Spleen (tissue), 11 donors: ENCODE measurements around the gene RAI14. TPM values are rescaled to one million over a fixed set of nuclear protein-coding genes. Genes with fewer than 3 reads are reported as not detected.

Experiments used
- DNase-seq: peaks from one replicate; pipeline ENCODE4 v3.0.0-alpha.2; 2020
- H3K27ac ChIP-seq, 8 donors: fragments of 200-600 bp; sonication (generic) in 7 of 8; 1 replicate in 4 of 8; 2 replicates in 4 of 8; pipeline versions ENCODE4 v1.5.0 to v1.8.0; 2016 to 2021; ENCODE audit warnings: inconsistent platforms in 4 of 8, mild to moderate bottlenecking in 4 of 8, moderate library complexity in 1 of 8
- H3K27me3 ChIP-seq, 7 donors: fragments of 200-600 bp; sonication (generic) in 6 of 7; replicated peaks in 1 of 7; 1 replicate in 4 of 7; 2 replicates in 3 of 7; pipeline versions ENCODE4 v1.5.0 to v1.8.0; 2016 to 2021; ENCODE audit warnings: inconsistent platforms in 3 of 7, mild to moderate bottlenecking in 1 of 7
- H3K36me3 ChIP-seq, 6 donors: fragments of 200-600 bp; sonication (generic) in 5 of 6; 1 replicate in 4 of 6; 2 replicates in 2 of 6; pipeline versions ENCODE4 v1.5.0 to v1.8.0; 2016 to 2021; ENCODE audit warnings: inconsistent platforms in 2 of 6
- H3K4me1 ChIP-seq, 6 donors: fragments of 200-600 bp; sonication (generic) in 5 of 6; 1 replicate in 3 of 6; 2 replicates in 3 of 6; pipeline versions ENCODE4 v1.5.0 to v1.8.0; 2016 to 2021; ENCODE audit warnings: inconsistent platforms in 3 of 6
- H3K4me3 ChIP-seq, 8 donors: fragments of 200-600 bp; sonication (generic) in 7 of 8; 1 replicate in 4 of 8; 2 replicates in 4 of 8; pipeline versions ENCODE4 v1.5.0 to v1.8.0; 2016 to 2021; ENCODE audit warnings: inconsistent platforms in 4 of 8, mild to moderate bottlenecking in 4 of 8, moderate library complexity in 2 of 8
- H3K9me3 ChIP-seq, 8 donors: fragments of 200-600 bp; sonication (generic) in 7 of 8; 1 replicate in 4 of 8; 2 replicates in 4 of 8; pipeline versions ENCODE4 v1.5.0 to v1.8.0; 2016 to 2021; ENCODE audit warnings: inconsistent platforms in 4 of 8
- CTCF ChIP-seq, 11 experiments: fragments of 200-600 bp in 7 of 11; fragments of 450-650 bp in 4 of 11; sonication (generic) in 4 of 11; IDR thresholded peaks in 8 of 11; conservative IDR thresholded peaks in 3 of 11; 1 replicate in 7 of 11; 2 replicates in 4 of 11; pipeline versions ENCODE4 v1.4.0 to v1.8.0; 2016 to 2021; ENCODE audit warnings: antibody characterized with exemption in 11 of 11, inconsistent platforms in 4 of 11, mild to moderate bottlenecking in 1 of 11
- POLR2A ChIP-seq, 3 donors: fragments of 450-650 bp; IDR thresholded peaks; one replicate each; pipeline ENCODE4 v1.5.1; 2017; ENCODE audit warnings: antibody characterized with exemption in 3 of 3, mild to moderate bottlenecking in 1 of 3
- POLR2AphosphoS5 ChIP-seq, 3 donors: sonication (generic); formaldehyde crosslinking; IDR thresholded peaks; one replicate each; pipeline ENCODE4 v1.5.1; 2017; ENCODE audit warnings: antibody characterized with exemption in 3 of 3
- WGBS, 5 donors: extraction: QIAGEN DNeasy Blood & Tissue Kit in 3 of 5; methylation state at CpG; one replicate each; pipeline versions ENCODE4 v1.1.5 to v1.1.7; 2013 to 2018; 5-methylcytosine and 5-hydroxymethylcytosine counted together
- intact Hi-C: fragments of 100-400 bp; cut with DNase I; formaldehyde crosslinking; loops from one replicate; pipeline ENCODE4 v1.15.0; 2023; ENCODE audit warnings: low total_unique reads
- polyA plus RNA-seq, 3 donors: library from polyadenylated mRNA; stranded (reverse); fragments of 200-250 nt; gene quantifications; one replicate each; pipeline ENCODE4 v1.2.1, GENCODE V29; 2013
- total RNA-seq, 7 donors: library from RNA; depleted of rRNA in 3 of 7; stranded (reverse); fragments of >200 nt in 3 of 7; fragmentation: NEBNext Ultra II Directional in 4 of 7; extraction: Animal tissue kit (Norgen Biotek cat#: 25700) in 4 of 7; gene quantifications; one replicate each; pipeline versions ENCODE4 v1.1.0 to v1.2.1, GENCODE V29; 2016 to 2021
- donor health status: healthy with polysubstance abuse.
- donor health status: DM: no; HTN: no; CAD: no; lungs with moderate emphysema.
- donor health status: DM: no; HTN: no; CAD: no.
- donor health status: Bipolar disorder and iron deficiency.
- donor health status: healthy.
- donor health status: DM: no; HTN: no; CAD: no.
- donor health status: DM: yes; HTN: yes; CAD: no.

Gene RAI14
- total and polyA plus RNA-seq, 10 donors, result 14.2 to 217 (median 116) TPM

GRCh38 chr5:34667705-34668104 is 11.6 kb downstream of the RAI14 start:
- H3K36me3 ChIP-seq, result peaks cover 0 to 10% (median 0%) of the 10 kb centered on the region in 6 donors
- no peak for DNase-seq
- WGBS, 5 donors, result 66 to 82% (median 78%) methylated on average over 5 of the region's 5 CpGs
- no peak overlapping the region for H3K4me3 ChIP-seq
- TF ChIP-seq POLR2AphosphoS5 (IDR thresholded peaks at IDR 0.05), result no peak
- TF ChIP-seq POLR2A (IDR thresholded peaks at IDR 0.05), result no peak
- no peak for TF ChIP-seq CTCF (IDR thresholded peaks at IDR 0.05 in 8 of 11, conservative IDR thresholded peaks at IDR 0.05 in 3 of 11)
- H3K4me1 ChIP-seq, result peaks cover 0 to 26% (median 10%) of the 10 kb centered on the region in 6 donors
- peaks cover 0 to 5% (median 0%) of the 10 kb centered on the region in 8 donors for H3K9me3 ChIP-seq
- no peaks in the 10 kb centered on the region for H3K27me3 ChIP-seq
- peak overlapping the region in 1 of 8 donors; percentile 33 for H3K27ac ChIP-seq
- intact Hi-C loops, result no loop called here

- no peak for TF ChIP-seq POLR2AphosphoS5 (IDR thresholded peaks at IDR 0.05)
- Histone ChIP-seq H3K27me3 (no peaks in the 10 kb centered on the region), H3K4me1 (peaks cover 0 to 35% (median 15%) of the 10 kb centered on the region in 6 donors), H3K27ac (no peak overlapping the region), H3K9me3 (no peaks in the 10 kb centered on the region), H3K36me3 (peaks cover 0 to 3% (median 0%) of the 10 kb centered on the region in 6 donors), H3K4me3 (no peak overlapping the region)
- 72 to 85% (median 79%) methylated on average over 7 of the region's 7 CpGs for WGBS, 5 donors
- DNase-seq, result no peak
- intact Hi-C loops, result no loop called here
Measured at GRCh38 chr5:34669931-34670516, 13.9 kb downstream of the RAI14 start.

GRCh38 chr5:34672196-34672595 is 16.1 kb downstream of the RAI14 start:
- no peak overlapping the region for H3K4me3 ChIP-seq
- no peak for DNase-seq
- H3K4me1 ChIP-seq, result peaks cover 0 to 26% (median 11%) of the 10 kb centered on the region in 6 donors
- WGBS, 5 donors, result 81 to 100% (median 89%) methylated on average over 1 of the region's 1 CpG
- TF ChIP-seq POLR2A (IDR thresholded peaks at IDR 0.05) (no peak), POLR2AphosphoS5 (IDR thresholded peaks at IDR 0.05) (no peak), CTCF (IDR thresholded peaks at IDR 0.05 in 8 of 11, conservative IDR thresholded peaks at IDR 0.05 in 3 of 11) (no peak)
- peak overlapping the region in 4 of 8 donors; percentile 47 to 70 (median 68) for H3K27ac ChIP-seq
- H3K36me3 ChIP-seq, result peaks cover 0 to 3% (median 0%) of the 10 kb centered on the region in 6 donors
- no peaks in the 10 kb centered on the region for H3K9me3 ChIP-seq
- intact Hi-C loops, result no loop called here
- H3K27me3 ChIP-seq, result no peaks in the 10 kb centered on the region

GRCh38 chr5:34673463-34674125 is 17.5 kb downstream of the RAI14 start:
- DNase-seq, result no peak
- H3K4me3 ChIP-seq, result no peak overlapping the region
- H3K27ac ChIP-seq, result peak overlapping the region in 6 of 8 donors; percentile 16 to 70 (median 56)
- H3K36me3 ChIP-seq, result no peaks in the 10 kb centered on the region
- no peak for TF ChIP-seq POLR2A (IDR thresholded peaks at IDR 0.05)
- TF ChIP-seq CTCF (IDR thresholded peaks at IDR 0.05 in 8 of 11, conservative IDR thresholded peaks at IDR 0.05 in 3 of 11), result no peak
- no peak for TF ChIP-seq POLR2AphosphoS5 (IDR thresholded peaks at IDR 0.05)
- H3K27me3 ChIP-seq, result no peaks in the 10 kb centered on the region
- H3K4me1 ChIP-seq, result peaks cover 0 to 27% (median 11%) of the 10 kb centered on the region in 6 donors
- H3K9me3 ChIP-seq, result no peaks in the 10 kb centered on the region
- intact Hi-C loops, result no loop called here
- 60 to 90% (median 75%) methylated on average over 4 of the region's 4 CpGs for WGBS, 5 donors
